Measurements from ENCODE around the gene WDR4. TPM values are rescaled to one million over a fixed set of nuclear protein-coding genes. Genes with fewer than 3 reads are reported as not detected.

WDR4 gene
- polyA plus RNA-seq, 2 of the 4 experiments (the other 2 are of a cell fraction) = 25.2 to 35.0 TPM

- TF ChIP-seq NFE2L2 (conservative IDR thresholded peaks at IDR 0.05; ENCODE audit: low read length) = no peak
- no peak for TF ChIP-seq PBX3 (IDR thresholded peaks at IDR 0.05)
- no peak for TF ChIP-seq RCOR1 (IDR thresholded peaks at IDR 0.05; ENCODE audit: low read depth, low read length)
- no peak for TF ChIP-seq KDM5A (IDR thresholded peaks at IDR 0.05)
- TF ChIP-seq NR3C1 (IDR thresholded peaks at IDR 0.05) = no peak
- TF ChIP-seq EHF (CRISPR knock-in tag; IDR thresholded peaks at IDR 0.05) = no peak
- TF ChIP-seq FOSB (CRISPR knock-in tag; IDR thresholded peaks at IDR 0.05) = no peak
- no peak for TF ChIP-seq CBX8 (IDR thresholded peaks at IDR 0.05)
- no peak for TF ChIP-seq HDAC2 (IDR thresholded peaks at IDR 0.05)
- TF ChIP-seq CHD4 (IDR thresholded peaks at IDR 0.05; ENCODE audit: borderline replicate concordance) = no peak
- no peak for TF ChIP-seq ZSCAN20 (CRISPR knock-in tag; IDR thresholded peaks at IDR 0.05)
- no peak for TF ChIP-seq ZC3H11A (IDR thresholded peaks at IDR 0.05)
- TF ChIP-seq HMGXB4 (CRISPR knock-in tag; IDR thresholded peaks at IDR 0.05; ENCODE audit: borderline replicate concordance) = no peak
- no peak for TF ChIP-seq SREBF2 (IDR thresholded peaks at IDR 0.05)
- TF ChIP-seq RARB (CRISPR knock-in tag; IDR thresholded peaks at IDR 0.05) = no peak
- TF ChIP-seq EHMT2 (IDR thresholded peaks at IDR 0.05; ENCODE audit: low read depth) = no peak
- TF ChIP-seq POLR2A (IDR thresholded peaks at IDR 0.05; ENCODE audit: low read length) = no peak
- TF ChIP-seq JUN (IDR thresholded peaks at IDR 0.05) = no peak
- no peak for TF ChIP-seq ELK1 (IDR thresholded peaks at IDR 0.05; ENCODE audit: low read depth, low read length)
- POLR2A ChIA-PET = no interaction called here
- DNase-seq (ENCODE audit: low read depth in 1 of 2, low spot score in 1 of 2) (no peak), FAIRE-seq (no peak), ATAC-seq (no peak)
- no peaks in the 10 kb centered on the region for H3K9me3 ChIP-seq
- peaks cover 6% of the 10 kb centered on the region; the same call in 1 of the 3 replicates for H3K4me1 ChIP-seq
- H3K4me2 ChIP-seq = no peak overlapping the region
- CTCF ChIA-PET = no interaction called here
- no peak overlapping the region for H3K4me3 ChIP-seq
- 94% methylated on average over 4 of the region's 4 CpGs for WGBS (ENCODE audit: missing lambda C conversion rate)
- no peak overlapping the region for H3K27ac ChIP-seq
These were observed 42.6 kb upstream of the WDR4 start for GRCh38 chr21:42921927-42922326.

GRCh38 chr21:42918291-42918690 lies 39.0 kb upstream of the WDR4 start:
- FAIRE-seq = no peak
- POLR2A ChIA-PET = no interaction called here
- H3K27ac ChIP-seq = no peak overlapping the region
- H3K4me2 ChIP-seq = no peak overlapping the region
- H3K4me1 ChIP-seq = no peaks in the 10 kb centered on the region
- no peak for DNase-seq (ENCODE audit: low read depth in 1 of 2, low spot score in 1 of 2)
- no peak for ATAC-seq
- no peak overlapping the region for H3K4me3 ChIP-seq
- 78% methylated on average over 6 of the region's 6 CpGs for WGBS (ENCODE audit: missing lambda C conversion rate)
- no peak for TF ChIP-seq HMGXB4 (CRISPR knock-in tag; IDR thresholded peaks at IDR 0.05; ENCODE audit: borderline replicate concordance)
- CTCF ChIA-PET = interaction anchor here (1.2 kb wide), 1 partner anchor 10 kb away, joined by 3 read pairs; no protein-coding TSS in a partner anchor
- H3K9me3 ChIP-seq = no peaks in the 10 kb centered on the region

GRCh38 chr21:42913476-42913875 lies 34.1 kb upstream of the WDR4 start:
- Histone ChIP-seq H3K9me3 (no peaks in the 10 kb centered on the region), H3K27ac (no peak overlapping the region), H3K4me2 (no peak overlapping the region), H3K4me3 (no peak overlapping the region), H3K4me1 (no peaks in the 10 kb centered on the region)
- DNase-seq (ENCODE audit: low read depth in 1 of 2, low spot score in 1 of 2) = no peak
- ATAC-seq = peak in 1 of 2 experiments; percentile 32; a peak in 2 of 6 replicates
- POLR2A ChIA-PET = no interaction called here
- 78% methylated on average over 7 of the region's 7 CpGs for WGBS (ENCODE audit: missing lambda C conversion rate)
- no peak for FAIRE-seq
- CTCF ChIA-PET = interaction anchor here (0.7 to 2.5 kb wide), 2 partner anchors 10 to 233 kb away, joined by 3 to 5 read pairs; no protein-coding TSS in a partner anchor
- TF ChIP-seq POLR2AphosphoS2 (conservative IDR thresholded peaks at IDR 0.05; ENCODE audit: low read length) (no peak), PBX3 (IDR thresholded peaks at IDR 0.05) (no peak), ATOH8 (CRISPR knock-in tag; IDR thresholded peaks at IDR 0.05; ENCODE audit: low read depth) (no peak), HOXA7 (CRISPR knock-in tag; IDR thresholded peaks at IDR 0.05) (no peak), BCL3 (IDR thresholded peaks at IDR 0.05) (no peak), NR3C1 (IDR thresholded peaks at IDR 0.05) (no peak)

Measured in A549 (cell line).